GM21423 (cell line): ENCODE measurements around the gene FOXP4.

ENCODE experiments used
- ATAC-seq: cut with Tn5 transposase; IDR thresholded peaks from one replicate; pipeline ENCODE4 v1.9.1; 2021; ENCODE audit warnings: mild to moderate bottlenecking, moderate library complexity; ENCODE audit not compliant: unreplicated experiment

The FOXP4 gene

GRCh38 chr6:41642090-41642959 lies 96.1 kb downstream of the FOXP4 start:
- ATAC-seq = no peak

DNA sequence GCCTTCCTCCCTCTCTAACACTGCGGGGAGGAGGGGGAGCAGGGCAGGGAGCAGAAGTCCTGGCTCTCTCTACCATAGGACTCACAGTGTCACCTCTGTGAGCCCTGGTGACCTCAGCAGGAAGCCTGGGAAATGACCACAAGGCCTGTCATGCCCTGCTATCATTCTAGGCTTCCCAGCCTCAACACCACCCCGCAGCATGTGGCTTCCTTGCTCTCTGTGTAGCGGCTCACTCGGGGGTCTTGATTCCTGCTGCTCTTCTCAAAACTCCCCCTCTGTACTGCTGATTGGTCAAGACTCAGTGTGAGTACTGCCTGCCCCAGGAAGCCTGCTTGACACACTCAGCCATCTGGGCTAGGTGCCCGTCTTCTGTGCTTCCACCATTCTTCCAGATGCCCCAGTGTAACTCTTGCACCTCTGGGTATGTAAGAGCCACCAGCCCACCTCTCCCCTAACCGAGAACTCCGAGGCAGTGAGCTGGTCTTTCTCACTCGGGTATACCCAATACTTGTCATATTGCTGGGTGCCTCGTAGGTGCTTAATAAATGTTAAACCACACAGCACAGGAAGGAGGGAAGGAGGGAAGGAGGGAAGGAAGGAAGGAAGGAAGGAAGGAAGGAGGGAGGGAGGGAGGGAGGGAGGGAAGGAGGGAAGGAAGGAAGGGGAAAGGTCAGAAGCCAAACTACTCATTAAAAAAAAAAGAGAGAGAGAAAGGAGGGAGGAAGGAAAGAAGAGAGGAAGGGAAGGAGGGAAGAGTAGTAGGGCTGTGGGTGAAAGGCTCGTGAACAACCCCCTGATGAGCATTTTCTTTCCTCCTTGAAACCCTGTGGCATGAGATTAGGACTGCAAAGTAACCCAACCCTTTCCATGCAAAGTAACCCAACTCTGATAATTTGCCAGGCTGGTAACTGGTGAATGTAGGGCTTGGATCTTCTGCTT lies 97.0 kb downstream of the FOXP4 start:
- ATAC-seq = no peak

- no peak for ATAC-seq
Measured at GRCh38 chr6:41643899-41644269, 97.7 kb downstream of the FOXP4 start.

GRCh38 chr6:41644297-41644879 lies 98.2 kb downstream of the FOXP4 start:
- ATAC-seq = no peak

GRCh38 chr6:41645007-41645618 lies 98.9 kb downstream of the FOXP4 start:
- ATAC-seq = no peak

GRCh38 chr6:41646026-41646795 lies 100.0 kb downstream of the FOXP4 start:
- no peak for ATAC-seq

DNA sequence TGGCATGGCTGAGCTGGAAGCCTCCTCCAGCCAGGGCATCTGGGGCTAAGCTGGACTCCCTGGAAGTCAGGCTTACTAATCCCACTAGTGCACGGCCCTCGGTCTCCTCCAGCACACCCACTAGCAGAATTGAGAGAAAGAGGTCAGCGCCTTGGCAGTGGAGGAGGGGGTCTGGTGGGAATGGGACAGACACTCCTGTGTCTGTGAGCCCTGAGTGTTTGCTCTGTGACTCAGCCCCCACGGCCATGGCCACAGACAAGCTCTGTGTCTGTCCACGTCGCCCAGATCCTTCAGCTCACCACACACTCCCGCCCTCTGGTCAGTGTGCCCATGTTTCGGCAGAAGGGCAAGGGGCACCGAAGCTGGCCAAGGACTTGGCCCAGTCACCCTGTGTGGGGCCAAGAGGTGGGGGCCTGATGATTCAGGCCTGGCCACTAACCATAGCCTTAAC lies 100.9 kb downstream of the FOXP4 start:
- no peak for ATAC-seq

GRCh38 chr6:41648070-41648585 lies 101.9 kb downstream of the FOXP4 start:
- ATAC-seq = no peak

GRCh38 chr6:41648921-41649320 lies 102.7 kb downstream of the FOXP4 start:
- no peak for ATAC-seq

DNA sequence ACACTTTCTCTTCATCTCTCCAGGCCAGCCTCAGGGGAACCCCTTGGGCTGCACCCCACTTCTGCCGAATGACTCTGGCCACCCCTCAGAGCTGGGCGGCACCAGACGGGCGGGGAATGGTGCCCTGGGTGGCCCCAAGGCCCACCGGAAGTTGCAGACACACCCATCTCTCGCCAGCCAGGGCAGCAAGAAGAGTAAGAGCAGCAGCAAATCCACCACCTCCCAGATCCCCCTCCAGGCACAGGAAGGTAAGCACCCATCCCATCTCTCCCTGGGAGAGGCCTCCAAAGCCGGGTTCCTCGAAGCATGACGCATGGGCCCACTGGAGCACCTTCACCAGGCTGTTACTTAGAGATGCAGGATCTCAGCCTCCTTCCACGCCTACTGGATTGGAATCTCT lies 103.4 kb downstream of the FOXP4 start:
- no peak for ATAC-seq

GRCh38 chr6:41650120-41650519 lies 103.9 kb downstream of the FOXP4 start:
- no peak for ATAC-seq

GRCh38 chr6:41651246-41651961 lies 105.2 kb downstream of the FOXP4 start:
- no peak for ATAC-seq
